Endodermal cell (in vitro differentiated cells): Measurements from ENCODE around the gene PHF23. TPM values are rescaled to one million over a fixed set of nuclear protein-coding genes. Genes with fewer than 3 reads are reported as not detected.

ENCODE experiments used
- DNase-seq: peaks from one replicate; pipeline ENCODE4 v3.0.0-alpha.2; 2017
- H3K27ac ChIP-seq: 2 replicates; pipeline ENCODE4 v1.5.1; 2013; ENCODE audit warnings: mild to moderate bottlenecking, low read depth, low read length, moderate library complexity
- H3K27me3 ChIP-seq: 2 replicates; pipeline ENCODE4 v1.6.1; 2013; ENCODE audit warnings: mild to moderate bottlenecking, low read length, moderate library complexity; ENCODE audit not compliant: insufficient read depth, control insufficient read depth, poor library complexity, severe bottlenecking
- H3K36me3 ChIP-seq: 2 replicates; pipeline ENCODE4 v1.7.0; 2013; ENCODE audit warnings: mild to moderate bottlenecking, low read length, moderate library complexity; ENCODE audit not compliant: control insufficient read depth, insufficient read depth
- H3K4me1 ChIP-seq: one replicate; pipeline ENCODE4 v1.7.0; 2013; ENCODE audit warnings: low read length; ENCODE audit not compliant: control insufficient read depth, insufficient read depth
- H3K4me3 ChIP-seq: 2 replicates; pipeline ENCODE4 v1.5.1; 2013; ENCODE audit warnings: mild to moderate bottlenecking, low read length, moderate library complexity
- H3K9ac ChIP-seq: 2 replicates; pipeline ENCODE4 v1.6.1; 2013; ENCODE audit warnings: mild to moderate bottlenecking, low read length, moderate library complexity; ENCODE audit not compliant: poor library complexity, severe bottlenecking; ENCODE audit errors: extremely low read depth
- H3K9me3 ChIP-seq: 2 replicates; pipeline ENCODE4 v1.6.1; 2013; ENCODE audit warnings: mild to moderate bottlenecking, low read length, moderate library complexity; ENCODE audit not compliant: control insufficient read depth
- H3K27ac Mint-ChIP-seq: 2 replicates; pipeline ENCODE4 v1.8.0; 2020; ENCODE audit warnings: mixed read lengths
- H3K27me3 Mint-ChIP-seq: 2 replicates; pipeline ENCODE4 v1.8.0; 2021; ENCODE audit warnings: mild to moderate bottlenecking, mixed read lengths; ENCODE audit not compliant: insufficient read depth
- H3K36me3 Mint-ChIP-seq: 2 replicates; pipeline ENCODE4 v1.8.0; 2020; ENCODE audit warnings: low read depth, mixed read lengths
- H3K4me1 Mint-ChIP-seq: 2 replicates; pipeline ENCODE4 v1.8.0; 2020; ENCODE audit warnings: mixed read lengths
- H3K4me3 Mint-ChIP-seq: 2 replicates; pipeline ENCODE4 v1.8.0; 2020; ENCODE audit warnings: mild to moderate bottlenecking, moderate library complexity, mixed read lengths
- H3K9me3 Mint-ChIP-seq: 2 replicates; pipeline ENCODE4 v1.8.0; 2020; ENCODE audit warnings: mild to moderate bottlenecking, mixed read lengths
- WGBS, 2 experiments: methylation state at CpG; one replicate each; pipeline versions ENCODE4 v1.1.5 to v1.1.7; 2013; ENCODE audit warnings: missing lambda C conversion rate in 2 of 2, mixed read lengths in 1 of 2; ENCODE audit not compliant: insufficient coverage in 1 of 2, insufficient read length in 1 of 2; 5-methylcytosine and 5-hydroxymethylcytosine counted together
- total RNA-seq, 2 donors: library from RNA; stranded (reverse); fragmentation: NEBNext Ultra II Directional in 1 of 2; extraction: Animal tissue kit (Norgen Biotek cat#: 25700) in 1 of 2; gene quantifications; 2 replicates in 1 of 2; 3 replicates in 1 of 2; pipeline ENCODE4 v1.2.1, GENCODE V29; 2021
- TF ChIP-seq, protein P1 (sequence below): fragments of 200-600 bp; sonication (generic); conservative IDR thresholded peaks from 2 replicates; pipeline ENCODE4 v1.5.0; 2021; ENCODE audit warnings: antibody characterized with exemption, mild to moderate bottlenecking

Gene PHF23
- total RNA-seq, 2 donors from 2014 or later = 67.3 to 71.6 TPM

DNA sequence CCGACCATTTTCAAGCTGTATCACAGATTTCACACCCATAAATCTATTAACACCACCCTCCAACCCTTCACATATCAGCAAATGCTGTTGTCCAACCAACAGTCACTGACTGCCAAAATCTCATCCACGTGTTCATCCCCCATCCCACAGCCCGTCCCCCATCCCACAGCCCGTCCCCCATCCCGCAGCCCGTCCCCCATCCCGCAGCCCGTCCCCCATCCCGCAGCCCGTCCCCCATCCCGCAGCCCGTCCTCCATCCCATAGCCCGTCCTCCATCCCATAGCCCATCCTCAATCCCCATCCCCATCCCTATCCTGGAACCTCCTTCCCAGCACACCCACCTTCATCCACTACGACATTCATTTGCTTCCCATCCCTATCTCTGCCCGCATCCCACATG is 33.7 kb downstream of the PHF23 start:
- Histone ChIP-seq H3K4me3 (peak overlapping the region; percentile 84), H3K27me3 (no peaks in the 10 kb centered on the region), H3K9me3 (no peaks in the 10 kb centered on the region), H3K4me1 (peaks cover 4% of the 10 kb centered on the region), H3K27ac (peak overlapping the region; percentile 92), H3K9ac (no peak overlapping the region), H3K36me3 (peaks cover 21% of the 10 kb centered on the region)
- DNase-seq = peak; percentile 49
- TF ChIP-seq, protein P1, sequence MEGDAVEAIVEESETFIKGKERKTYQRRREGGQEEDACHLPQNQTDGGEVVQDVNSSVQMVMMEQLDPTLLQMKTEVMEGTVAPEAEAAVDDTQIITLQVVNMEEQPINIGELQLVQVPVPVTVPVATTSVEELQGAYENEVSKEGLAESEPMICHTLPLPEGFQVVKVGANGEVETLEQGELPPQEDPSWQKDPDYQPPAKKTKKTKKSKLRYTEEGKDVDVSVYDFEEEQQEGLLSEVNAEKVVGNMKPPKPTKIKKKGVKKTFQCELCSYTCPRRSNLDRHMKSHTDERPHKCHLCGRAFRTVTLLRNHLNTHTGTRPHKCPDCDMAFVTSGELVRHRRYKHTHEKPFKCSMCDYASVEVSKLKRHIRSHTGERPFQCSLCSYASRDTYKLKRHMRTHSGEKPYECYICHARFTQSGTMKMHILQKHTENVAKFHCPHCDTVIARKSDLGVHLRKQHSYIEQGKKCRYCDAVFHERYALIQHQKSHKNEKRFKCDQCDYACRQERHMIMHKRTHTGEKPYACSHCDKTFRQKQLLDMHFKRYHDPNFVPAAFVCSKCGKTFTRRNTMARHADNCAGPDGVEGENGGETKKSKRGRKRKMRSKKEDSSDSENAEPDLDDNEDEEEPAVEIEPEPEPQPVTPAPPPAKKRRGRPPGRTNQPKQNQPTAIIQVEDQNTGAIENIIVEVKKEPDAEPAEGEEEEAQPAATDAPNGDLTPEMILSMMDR = no peak
- 54% methylated on average over 4 to 12 of the region's 15 CpGs for WGBS, 2 experiments
- Mint-ChIP-seq H3K27me3 (peaks cover 20% of the 10 kb centered on the region), H3K4me3 (peak overlapping the region; percentile 62), H3K27ac (peak overlapping the region; percentile 54), H3K4me1 (peaks cover 13% of the 10 kb centered on the region), H3K36me3 (peaks cover 17% of the 10 kb centered on the region), H3K9me3 (no peaks in the 10 kb centered on the region)

- no peaks in the 10 kb centered on the region for H3K9me3 ChIP-seq
- peak; percentile 99 for DNase-seq
- Mint-ChIP-seq H3K27me3 (peaks cover 20% of the 10 kb centered on the region), H3K9me3 (no peaks in the 10 kb centered on the region), H3K27ac (peak overlapping the region; percentile 54), H3K36me3 (peaks cover 20% of the 10 kb centered on the region), H3K4me1 (peaks cover 13% of the 10 kb centered on the region), H3K4me3 (peak overlapping the region; percentile 62)
- H3K27me3 ChIP-seq = no peaks in the 10 kb centered on the region
- TF ChIP-seq, protein P1 = no peak
- peaks cover 4% of the 10 kb centered on the region for H3K4me1 ChIP-seq
- H3K27ac ChIP-seq = peak overlapping the region; percentile 92
- peaks cover 21% of the 10 kb centered on the region for H3K36me3 ChIP-seq
- whole genome bisulfite sequencing, 2 experiments = 1 to 2% methylated on average over 17 to 34 of the region's 34 CpGs
- H3K9ac ChIP-seq = peak overlapping the region; percentile 25
- H3K4me3 ChIP-seq = peak overlapping the region; percentile 84
These were observed 34.3 kb downstream of the PHF23 start for GRCh38 chr17:7204828-7205461.

DNA sequence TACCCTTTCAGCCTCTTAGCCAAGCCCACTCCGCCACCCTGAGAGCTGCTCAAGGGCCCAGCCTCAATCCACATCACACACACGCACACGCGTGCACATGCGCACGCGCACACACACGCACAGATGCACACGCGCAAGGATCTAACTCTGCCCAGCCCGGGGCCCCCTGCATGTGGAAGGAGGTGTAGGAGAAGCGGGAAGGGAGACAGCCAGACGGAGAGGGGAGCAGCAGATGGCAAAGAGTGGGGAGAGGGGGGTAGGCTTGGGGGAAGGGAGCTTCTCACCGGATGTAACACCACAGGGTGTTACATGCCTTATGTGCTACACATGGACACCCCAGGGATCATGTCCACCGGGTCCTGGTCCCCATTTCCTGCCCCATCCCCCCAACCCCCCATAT is 34.9 kb downstream of the PHF23 start:
- TF ChIP-seq, protein P1 = no peak
- Mint-ChIP-seq H3K4me3 (peak overlapping the region; percentile 62), H3K36me3 (peaks cover 20% of the 10 kb centered on the region), H3K4me1 (peaks cover 13% of the 10 kb centered on the region), H3K9me3 (no peaks in the 10 kb centered on the region), H3K27ac (peak overlapping the region; percentile 54), H3K27me3 (peaks cover 20% of the 10 kb centered on the region)
- Histone ChIP-seq H3K36me3 (peaks cover 21% of the 10 kb centered on the region), H3K27me3 (no peaks in the 10 kb centered on the region), H3K4me3 (peak overlapping the region; percentile 84), H3K9me3 (no peaks in the 10 kb centered on the region), H3K9ac (peak overlapping the region; percentile 25), H3K27ac (peak overlapping the region; percentile 92), H3K4me1 (peaks cover 4% of the 10 kb centered on the region)
- no peak for DNase-seq
- WGBS, 2 experiments = 91 to 98% methylated on average over 9 to 15 of the region's 15 CpGs
